Raji (cell line): ENCODE data around the gene RHOBTB3.

ENCODE experiments used
- POLR2A ChIP-seq: IDR thresholded peaks from 2 replicates; pipeline ENCODE4 v1.6.1; 2011; ENCODE audit warnings: low read depth, low read length, control low read depth; ENCODE audit not compliant: insufficient read depth

Gene RHOBTB3, protein sequence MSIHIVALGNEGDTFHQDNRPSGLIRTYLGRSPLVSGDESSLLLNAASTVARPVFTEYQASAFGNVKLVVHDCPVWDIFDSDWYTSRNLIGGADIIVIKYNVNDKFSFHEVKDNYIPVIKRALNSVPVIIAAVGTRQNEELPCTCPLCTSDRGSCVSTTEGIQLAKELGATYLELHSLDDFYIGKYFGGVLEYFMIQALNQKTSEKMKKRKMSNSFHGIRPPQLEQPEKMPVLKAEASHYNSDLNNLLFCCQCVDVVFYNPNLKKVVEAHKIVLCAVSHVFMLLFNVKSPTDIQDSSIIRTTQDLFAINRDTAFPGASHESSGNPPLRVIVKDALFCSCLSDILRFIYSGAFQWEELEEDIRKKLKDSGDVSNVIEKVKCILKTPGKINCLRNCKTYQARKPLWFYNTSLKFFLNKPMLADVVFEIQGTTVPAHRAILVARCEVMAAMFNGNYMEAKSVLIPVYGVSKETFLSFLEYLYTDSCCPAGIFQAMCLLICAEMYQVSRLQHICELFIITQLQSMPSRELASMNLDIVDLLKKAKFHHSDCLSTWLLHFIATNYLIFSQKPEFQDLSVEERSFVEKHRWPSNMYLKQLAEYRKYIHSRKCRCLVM

DNA sequence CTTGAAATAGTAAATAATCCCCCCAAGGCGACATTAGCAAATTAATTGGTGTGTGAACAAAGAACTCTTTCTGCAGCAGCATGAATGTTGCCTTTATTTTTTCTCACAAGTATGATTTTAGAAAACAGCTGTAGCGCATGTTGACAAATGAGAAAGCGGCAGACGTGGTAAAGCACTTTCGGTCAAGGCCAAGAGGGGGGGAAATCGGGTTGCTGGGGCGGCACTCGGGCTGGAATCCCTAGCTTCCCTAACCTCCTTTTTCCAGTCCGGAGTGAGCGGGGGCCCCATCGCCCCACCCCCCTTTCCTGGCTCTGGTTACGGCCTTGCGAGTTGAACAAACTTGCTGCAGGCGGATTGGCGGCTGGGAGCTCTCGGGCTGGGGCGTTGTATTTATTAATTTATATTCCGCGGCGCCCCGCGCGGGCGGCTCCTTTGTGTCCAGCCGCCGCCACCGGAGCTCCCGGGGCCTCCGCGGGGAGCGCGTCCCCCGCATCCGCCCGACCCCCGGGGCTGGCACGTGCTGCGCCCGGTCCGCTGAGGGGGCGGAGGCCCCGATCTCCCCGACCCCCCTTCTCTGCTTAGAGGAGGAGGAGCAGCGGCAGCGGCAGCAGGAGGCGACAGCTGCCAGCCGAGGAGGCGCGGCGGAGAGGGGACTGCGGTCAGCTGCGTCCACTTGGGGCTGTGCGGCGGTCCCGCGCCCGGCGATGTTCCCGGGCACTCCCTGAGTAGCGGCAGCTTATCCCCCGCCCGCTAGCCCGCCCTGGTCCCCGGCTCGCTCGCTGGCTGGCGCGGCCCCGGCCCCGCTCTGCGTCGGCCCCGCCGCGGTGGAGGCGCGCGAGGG, at the start of gene RHOBTB3:
Gene RHOBTB3, plus strand, starts transcription at position 607 of the 841 bp plus-strand sequence. CDS start 347 bp downstream, outside the sequence.
- TF ChIP-seq POLR2A: no peak

DNA sequence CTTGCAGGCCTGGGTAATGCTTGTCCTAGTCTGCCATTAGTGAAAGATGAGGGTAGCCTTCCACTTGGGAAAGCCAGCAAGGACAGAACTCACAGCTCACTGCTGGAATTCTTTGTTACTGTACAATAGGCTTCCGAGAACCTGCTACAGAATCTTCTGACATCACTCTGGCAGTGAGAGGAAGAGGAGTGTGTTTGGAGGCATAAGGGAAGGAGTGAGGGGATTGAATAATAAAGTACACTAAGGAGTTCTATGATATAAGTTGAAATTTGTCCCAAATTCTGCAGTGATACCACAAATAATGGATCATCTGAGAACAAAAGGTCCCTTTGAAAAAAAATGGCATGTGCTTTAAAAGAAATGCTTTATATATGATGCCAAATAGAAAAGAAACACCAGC, 48.2 kb upstream of the RHOBTB3 start, which contains the start of gene SPATA9:
Gene SPATA9, minus strand, starts transcription at position 101 of the 400 bp plus-strand sequence. CDS start 137 bp downstream, outside the sequence.
- TF ChIP-seq POLR2A: no peak

DNA sequence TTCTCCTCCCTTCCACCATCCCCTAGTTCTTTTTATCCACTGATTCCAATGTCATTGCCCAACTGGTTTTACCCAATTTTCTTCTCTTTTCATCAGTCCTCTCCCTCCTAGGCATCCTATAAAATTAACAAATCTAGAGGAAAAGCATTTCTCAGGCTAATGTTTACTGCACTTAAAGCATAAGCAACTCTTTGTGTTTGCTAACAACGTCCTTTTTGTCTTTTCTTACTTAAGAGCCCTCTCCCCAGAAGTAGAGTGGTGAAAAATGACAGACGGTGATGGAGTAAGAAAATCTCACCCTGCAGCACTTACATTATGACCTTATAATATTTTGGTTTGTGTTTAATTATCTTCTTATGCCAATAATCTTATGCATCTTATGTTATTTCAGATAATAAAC, 46.8 kb upstream of the RHOBTB3 start:
- TF ChIP-seq POLR2A: no peak

DNA sequence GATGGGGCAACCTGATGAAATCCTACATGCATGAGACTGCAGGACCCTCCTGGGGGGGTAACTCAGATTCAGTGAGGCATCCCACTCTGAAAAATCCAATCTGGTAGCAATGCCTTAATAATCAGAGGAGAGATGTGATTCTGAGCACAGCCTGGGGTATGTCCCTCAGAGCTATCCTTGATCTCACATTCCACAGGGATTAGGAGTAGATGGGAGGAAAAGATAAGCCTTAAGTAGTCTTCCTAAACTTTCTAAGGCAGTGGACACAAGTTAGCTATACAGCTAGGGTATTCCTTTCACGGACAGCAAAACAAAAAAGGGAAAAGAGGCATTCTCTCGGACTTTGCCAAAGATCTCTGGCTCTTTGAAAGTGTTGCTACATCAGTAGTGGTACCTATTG, 44.5 kb upstream of the RHOBTB3 start:
- TF ChIP-seq POLR2A: no peak

DNA sequence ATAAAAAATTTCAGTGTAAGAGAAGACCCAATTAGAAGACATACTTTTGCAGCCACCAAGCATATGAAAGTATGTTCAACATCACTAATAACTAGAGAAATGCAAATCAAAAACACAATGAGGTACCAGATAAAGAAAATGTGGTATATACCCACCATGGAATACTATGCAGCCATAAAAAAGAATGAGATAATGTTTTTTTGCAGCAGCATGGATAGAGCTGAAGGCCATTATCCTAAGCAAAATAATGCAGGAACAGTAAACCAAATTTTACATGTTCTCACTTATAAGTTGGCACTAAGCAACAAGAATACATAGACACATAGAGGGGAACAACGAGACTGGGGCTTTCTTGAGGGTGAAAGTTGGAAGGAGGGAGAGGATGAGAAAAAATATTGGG, 41.5 kb upstream of the RHOBTB3 start:
- no peak for TF ChIP-seq POLR2A

DNA sequence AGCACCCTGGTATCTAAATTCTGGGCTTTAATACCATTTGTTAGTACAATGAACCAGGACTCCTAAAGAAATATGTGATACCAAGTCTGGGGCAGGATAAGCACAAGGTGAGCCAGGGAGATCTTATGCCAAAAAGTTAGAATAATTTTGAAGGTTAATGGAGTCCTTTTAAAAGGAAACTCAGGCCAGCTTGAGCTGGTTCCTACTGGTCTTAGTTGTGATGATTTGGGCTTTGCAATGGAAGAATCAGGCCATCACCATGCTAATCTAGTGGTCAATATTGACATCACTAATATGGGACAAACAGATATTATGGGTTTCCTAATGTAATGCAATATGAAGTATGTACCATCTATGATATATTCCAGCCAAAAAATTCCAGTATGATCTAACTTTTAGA, 40.8 kb upstream of the RHOBTB3 start:
- TF ChIP-seq POLR2A: no peak

DNA sequence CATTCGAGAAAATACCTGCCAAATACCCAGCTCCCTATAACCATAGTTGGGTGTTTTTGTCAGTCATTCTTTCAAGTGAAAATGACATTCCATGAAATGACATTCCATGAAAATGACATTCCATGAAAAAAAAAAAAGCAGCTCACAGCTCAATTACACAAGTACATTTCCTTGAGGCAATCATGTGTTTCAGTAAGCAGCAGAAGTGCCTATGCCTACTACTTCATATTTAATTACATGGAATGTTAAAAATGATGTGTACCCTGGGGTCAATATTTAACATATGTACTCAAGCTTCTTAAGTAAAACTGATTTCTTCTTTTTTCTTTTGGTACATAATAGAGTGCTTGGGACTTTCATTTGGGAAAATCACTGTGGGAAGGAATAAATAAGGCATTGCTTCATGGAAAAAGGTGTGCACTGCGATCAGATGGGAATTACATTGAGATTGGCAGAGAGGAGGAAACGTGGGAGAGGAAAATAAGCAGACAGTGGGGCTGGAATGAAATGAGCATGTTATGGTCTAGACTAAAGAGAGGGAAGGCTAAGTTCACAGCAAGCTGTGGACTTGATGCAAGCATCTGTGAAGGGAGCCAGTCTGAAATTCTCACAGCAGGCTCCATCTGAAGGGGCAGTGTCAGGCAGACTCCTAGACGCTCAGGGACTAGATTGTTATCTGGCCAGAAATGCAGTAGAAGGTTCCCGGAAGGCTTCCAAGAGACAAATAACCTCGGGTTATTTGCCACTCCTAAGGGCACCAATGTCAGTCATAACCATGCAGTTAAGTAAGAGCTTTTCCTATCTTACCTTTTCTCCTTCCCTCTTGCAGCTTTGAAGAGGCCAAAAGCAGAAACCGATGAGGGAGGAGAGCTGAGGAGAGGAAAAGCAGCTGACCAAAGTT, 33.1 kb upstream of the RHOBTB3 start:
- TF ChIP-seq POLR2A: no peak

DNA sequence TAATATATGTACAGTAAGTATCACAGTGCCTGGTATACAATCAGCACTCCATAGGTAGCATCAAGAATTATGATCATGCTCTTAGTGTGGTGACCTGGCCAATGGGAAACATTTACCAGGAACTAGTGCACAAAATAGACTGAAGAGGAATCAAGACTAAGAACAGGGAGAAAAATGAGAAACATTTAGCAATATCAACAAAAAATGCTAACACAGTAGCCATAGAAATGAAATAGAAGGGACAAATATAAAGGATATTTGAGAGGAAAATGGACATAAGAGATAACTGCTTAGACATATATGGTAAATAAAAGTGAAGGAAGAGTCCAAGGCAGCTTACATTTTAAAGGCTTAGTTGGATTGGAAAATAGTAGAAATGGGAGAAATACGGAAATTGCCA, 31.8 kb upstream of the RHOBTB3 start:
- TF ChIP-seq POLR2A: no peak

DNA sequence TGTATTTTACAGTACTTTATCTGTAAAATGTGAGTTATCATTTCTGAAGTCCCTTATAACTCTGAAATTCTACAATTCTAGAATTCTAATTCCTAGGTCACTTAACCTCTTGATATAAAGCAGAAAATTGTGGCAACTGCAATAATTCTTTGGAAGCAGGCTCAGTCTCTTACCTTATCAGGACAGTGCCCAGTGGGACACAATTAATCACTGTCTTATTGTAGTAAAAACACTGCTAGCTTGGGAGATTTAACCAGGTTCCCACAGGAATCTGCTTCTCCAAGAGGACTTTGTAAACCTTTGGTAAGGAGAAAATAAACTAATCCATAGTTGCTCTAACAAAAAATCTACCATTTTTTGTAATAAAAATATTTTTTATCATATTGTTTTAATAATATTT, 30.1 kb upstream of the RHOBTB3 start:
- no peak for TF ChIP-seq POLR2A

DNA sequence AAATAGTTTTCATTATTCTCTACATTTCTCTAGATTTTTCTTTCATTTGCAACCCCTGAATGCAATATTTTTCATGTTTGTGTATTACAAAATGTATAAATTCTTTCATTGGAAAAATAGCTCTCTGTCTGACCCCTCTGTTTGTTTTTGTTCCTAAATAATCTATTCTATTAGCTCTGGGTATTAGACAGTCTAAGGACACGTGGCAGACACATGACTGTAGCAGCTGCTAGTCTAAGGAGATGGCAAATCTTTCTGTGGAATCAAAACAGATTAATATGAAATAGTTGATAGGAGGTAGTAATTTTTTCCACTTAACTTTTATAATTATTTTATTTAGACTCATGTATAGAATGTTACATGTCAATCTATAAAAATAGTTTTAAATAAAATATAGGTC, 27.0 kb upstream of the RHOBTB3 start:
- TF ChIP-seq POLR2A: no peak

DNA sequence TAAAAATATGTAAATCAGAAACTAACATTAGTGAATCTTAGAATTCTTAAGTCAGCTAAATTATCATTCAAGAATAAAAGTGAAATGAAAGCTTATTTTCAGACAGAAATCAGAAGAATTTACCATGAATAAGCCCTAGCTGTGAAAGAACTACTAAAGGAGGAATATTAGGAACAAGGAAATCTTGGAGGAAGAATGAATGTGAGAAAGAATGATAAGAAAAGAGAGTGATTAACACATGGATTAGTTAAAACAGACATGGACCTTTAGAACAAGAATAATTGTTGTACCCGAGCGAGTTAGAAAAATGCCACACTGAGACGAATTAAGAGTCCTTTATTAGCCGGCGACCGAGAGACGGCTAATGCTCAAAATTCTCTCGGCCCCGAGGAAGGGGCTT, 24.1 kb upstream of the RHOBTB3 start:
- TF ChIP-seq POLR2A: no peak

DNA sequence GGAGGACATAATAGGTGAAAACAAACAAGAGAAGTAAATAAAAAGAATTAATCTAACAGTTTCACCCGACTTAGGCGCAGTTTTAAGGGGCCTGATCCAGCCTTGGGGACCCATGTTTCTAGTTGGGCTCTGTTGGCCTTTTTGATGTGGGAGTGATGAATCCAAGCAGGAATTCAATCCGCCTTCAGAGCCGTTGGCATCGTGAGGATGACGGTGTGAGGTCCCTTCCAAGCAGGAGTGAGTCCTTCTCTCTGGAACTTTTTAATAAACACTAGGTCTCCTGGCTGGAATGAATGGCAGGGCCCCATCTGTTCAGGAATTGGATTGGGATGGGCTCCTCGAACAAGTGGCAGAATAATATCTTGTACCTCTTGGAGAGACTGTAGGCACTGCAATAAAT, 22.3 kb upstream of the RHOBTB3 start:
- TF ChIP-seq POLR2A: no peak

DNA sequence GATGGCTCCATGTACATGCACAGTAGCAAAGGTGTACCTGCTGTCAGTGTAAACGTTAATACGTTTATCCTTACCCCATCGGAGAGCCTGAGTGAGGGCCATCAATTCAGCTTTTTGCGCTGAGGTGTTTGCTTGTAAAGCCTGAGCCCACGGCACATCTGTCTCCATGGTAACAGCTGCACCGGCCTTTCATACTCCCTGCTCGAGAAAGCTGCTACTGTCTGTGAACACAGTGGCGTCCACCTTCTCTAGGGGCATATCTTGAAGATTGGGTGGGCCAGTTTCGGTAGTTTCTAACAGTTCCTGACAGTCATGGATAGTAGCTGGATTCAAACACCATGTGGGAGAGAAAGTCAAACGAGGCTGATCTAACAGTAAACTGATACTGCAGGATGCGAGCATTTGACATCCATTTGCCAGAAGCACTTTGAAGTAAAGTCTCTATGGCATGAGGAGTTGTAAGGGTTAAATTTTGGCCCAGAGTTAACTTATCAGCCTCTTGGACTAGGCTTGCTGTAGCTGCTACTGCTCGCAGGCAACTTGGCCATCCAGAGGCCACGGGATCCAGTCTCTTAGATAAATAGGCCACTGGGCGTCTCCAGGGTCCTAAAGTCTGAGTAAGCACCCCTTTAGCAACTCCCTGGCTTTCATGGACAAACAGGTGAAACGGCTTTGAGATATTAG, 21.0 kb upstream of the RHOBTB3 start:
- TF ChIP-seq POLR2A: no peak
